Measurements from ENCODE around the gene MAFF. TPM values are rescaled to one million over a fixed set of nuclear protein-coding genes. Genes with fewer than 3 reads are reported as not detected.

The MAFF gene
- total RNA-seq, 1 experiment from 2014 or later: 4.6 TPM

DNA sequence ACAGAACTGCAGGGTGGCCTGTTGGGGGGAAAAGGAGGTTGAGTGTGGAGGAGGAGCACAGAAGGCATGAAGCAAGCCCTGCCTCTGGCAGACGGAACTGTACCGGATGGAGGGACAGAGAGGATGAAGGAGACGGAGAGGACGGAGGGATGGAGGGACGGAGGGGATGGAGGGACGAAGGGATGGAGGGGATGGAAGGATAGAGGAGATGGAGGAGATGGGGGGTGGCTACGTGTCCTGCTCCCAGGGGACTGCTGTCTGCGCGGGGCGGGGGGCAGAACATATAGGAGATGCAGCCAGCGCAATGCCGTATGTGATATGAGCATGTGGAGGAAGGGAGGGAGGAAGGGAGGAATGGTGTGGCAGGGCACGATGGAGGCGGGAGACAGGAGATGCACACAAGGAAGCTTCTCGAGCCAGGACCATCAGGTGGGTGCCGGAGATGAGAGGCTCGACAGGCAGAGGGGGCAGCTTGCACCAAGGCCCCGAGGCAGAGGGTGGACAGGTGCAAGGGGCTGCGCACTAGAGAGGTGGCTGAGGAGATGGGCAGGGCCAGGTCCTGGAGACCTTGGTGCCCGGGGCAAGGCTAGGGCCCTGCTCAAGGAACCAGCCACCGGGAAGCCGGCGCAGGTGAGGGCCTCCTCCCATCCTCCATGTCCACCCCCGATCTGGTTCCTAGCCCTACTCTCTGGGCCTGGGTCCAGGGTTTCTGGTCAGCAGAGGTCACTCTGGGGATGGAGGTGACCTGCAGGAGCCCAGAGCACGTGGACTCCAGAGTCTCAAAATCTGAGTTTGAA, 25.3 kb downstream of the MAFF start:
- DNase-seq (ENCODE audit: low spot score) (no peak), ATAC-seq (no peak)
- ChIA-PET CTCF (no interaction called here), POLR2A (no interaction called here)
- Mint-ChIP-seq H3K4me3 (no peak overlapping the region), H3K27ac (no peak overlapping the region), H3K27me3 (ENCODE audit: low read depth) (no peaks in the 10 kb centered on the region), H3K36me3 (peaks cover 32% of the 10 kb centered on the region), H3K4me1 (no peaks in the 10 kb centered on the region), H3K9me3 (no peaks in the 10 kb centered on the region)
- TF ChIP-seq SP1 (CRISPR knock-in tag; conservative IDR thresholded peaks at IDR 0.05) (no peak), CREM (CRISPR knock-in tag; IDR thresholded peaks at IDR 0.05) (no peak), ELF4 (CRISPR knock-in tag; IDR thresholded peaks at IDR 0.05; ENCODE audit: low read depth) (no peak), NR3C1 (CRISPR knock-in tag; conservative IDR thresholded peaks at IDR 0.05; ENCODE audit: low read depth) (no peak), TCF7 (CRISPR knock-in tag; IDR thresholded peaks at IDR 0.05; ENCODE audit: low read depth) (no peak), ZBTB21 (CRISPR knock-in tag; IDR thresholded peaks at IDR 0.05; ENCODE audit: borderline replicate concordance) (no peak), TEAD1 (CRISPR knock-in tag; IDR thresholded peaks at IDR 0.05) (no peak), SMAD4 (CRISPR knock-in tag; IDR thresholded peaks at IDR 0.05) (no peak), EMX1 (CRISPR knock-in tag; IDR thresholded peaks at IDR 0.05) (no peak)
- TF ChIP-seq, protein P1, sequence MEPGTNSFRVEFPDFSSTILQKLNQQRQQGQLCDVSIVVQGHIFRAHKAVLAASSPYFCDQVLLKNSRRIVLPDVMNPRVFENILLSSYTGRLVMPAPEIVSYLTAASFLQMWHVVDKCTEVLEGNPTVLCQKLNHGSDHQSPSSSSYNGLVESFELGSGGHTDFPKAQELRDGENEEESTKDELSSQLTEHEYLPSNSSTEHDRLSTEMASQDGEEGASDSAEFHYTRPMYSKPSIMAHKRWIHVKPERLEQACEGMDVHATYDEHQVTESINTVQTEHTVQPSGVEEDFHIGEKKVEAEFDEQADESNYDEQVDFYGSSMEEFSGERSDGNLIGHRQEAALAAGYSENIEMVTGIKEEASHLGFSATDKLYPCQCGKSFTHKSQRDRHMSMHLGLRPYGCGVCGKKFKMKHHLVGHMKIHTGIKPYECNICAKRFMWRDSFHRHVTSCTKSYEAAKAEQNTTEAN (CRISPR knock-in tag; IDR thresholded peaks at IDR 0.05): no peak

DNA sequence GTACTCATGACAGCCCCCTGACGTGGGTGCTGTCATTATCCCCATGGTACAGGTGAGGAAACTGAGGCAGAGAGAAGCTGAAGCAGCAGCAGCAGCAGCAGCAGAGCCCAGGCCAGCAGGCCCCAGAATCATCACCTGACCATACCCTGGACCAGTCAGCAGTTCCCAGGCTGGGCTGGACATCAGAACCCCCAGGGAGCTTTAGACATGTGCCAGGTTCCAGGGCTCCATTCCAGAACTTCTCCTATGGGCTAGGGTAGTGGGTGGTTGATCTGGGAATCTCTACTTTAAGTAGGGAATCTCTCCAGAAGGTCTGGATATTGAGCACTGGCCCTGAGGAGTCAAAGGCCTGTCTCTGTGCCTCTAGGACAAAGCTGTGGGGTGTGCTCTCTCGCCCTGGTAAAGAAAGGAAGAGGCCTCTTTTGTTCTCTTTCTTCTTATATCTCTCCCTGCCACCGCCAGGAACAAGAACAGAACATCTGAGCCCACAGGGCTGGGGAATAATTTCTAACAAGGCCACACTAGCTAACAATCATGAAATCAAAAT, 26.6 kb downstream of the MAFF start:
- CTCF ChIA-PET: interaction anchor here (0.5 to 2.5 kb wide), 6 partner anchors 14 to 176 kb away, joined by 3 to 7 read pairs (median 3); no protein-coding TSS in a partner anchor
- TF ChIP-seq SOX15 (CRISPR knock-in tag; IDR thresholded peaks at IDR 0.05) (no peak), TP53 (CRISPR knock-in tag; IDR thresholded peaks at IDR 0.05) (no peak), ZNF232 (CRISPR knock-in tag; IDR thresholded peaks at IDR 0.05) (no peak), NR3C1 (CRISPR knock-in tag; conservative IDR thresholded peaks at IDR 0.05; ENCODE audit: low read depth) (no peak), JUN (CRISPR knock-in tag; IDR thresholded peaks at IDR 0.05) (no peak)
- TF ChIP-seq, protein P2, sequence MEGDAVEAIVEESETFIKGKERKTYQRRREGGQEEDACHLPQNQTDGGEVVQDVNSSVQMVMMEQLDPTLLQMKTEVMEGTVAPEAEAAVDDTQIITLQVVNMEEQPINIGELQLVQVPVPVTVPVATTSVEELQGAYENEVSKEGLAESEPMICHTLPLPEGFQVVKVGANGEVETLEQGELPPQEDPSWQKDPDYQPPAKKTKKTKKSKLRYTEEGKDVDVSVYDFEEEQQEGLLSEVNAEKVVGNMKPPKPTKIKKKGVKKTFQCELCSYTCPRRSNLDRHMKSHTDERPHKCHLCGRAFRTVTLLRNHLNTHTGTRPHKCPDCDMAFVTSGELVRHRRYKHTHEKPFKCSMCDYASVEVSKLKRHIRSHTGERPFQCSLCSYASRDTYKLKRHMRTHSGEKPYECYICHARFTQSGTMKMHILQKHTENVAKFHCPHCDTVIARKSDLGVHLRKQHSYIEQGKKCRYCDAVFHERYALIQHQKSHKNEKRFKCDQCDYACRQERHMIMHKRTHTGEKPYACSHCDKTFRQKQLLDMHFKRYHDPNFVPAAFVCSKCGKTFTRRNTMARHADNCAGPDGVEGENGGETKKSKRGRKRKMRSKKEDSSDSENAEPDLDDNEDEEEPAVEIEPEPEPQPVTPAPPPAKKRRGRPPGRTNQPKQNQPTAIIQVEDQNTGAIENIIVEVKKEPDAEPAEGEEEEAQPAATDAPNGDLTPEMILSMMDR (IDR thresholded peaks at IDR 0.05): no peak
- TF ChIP-seq, protein P3, sequence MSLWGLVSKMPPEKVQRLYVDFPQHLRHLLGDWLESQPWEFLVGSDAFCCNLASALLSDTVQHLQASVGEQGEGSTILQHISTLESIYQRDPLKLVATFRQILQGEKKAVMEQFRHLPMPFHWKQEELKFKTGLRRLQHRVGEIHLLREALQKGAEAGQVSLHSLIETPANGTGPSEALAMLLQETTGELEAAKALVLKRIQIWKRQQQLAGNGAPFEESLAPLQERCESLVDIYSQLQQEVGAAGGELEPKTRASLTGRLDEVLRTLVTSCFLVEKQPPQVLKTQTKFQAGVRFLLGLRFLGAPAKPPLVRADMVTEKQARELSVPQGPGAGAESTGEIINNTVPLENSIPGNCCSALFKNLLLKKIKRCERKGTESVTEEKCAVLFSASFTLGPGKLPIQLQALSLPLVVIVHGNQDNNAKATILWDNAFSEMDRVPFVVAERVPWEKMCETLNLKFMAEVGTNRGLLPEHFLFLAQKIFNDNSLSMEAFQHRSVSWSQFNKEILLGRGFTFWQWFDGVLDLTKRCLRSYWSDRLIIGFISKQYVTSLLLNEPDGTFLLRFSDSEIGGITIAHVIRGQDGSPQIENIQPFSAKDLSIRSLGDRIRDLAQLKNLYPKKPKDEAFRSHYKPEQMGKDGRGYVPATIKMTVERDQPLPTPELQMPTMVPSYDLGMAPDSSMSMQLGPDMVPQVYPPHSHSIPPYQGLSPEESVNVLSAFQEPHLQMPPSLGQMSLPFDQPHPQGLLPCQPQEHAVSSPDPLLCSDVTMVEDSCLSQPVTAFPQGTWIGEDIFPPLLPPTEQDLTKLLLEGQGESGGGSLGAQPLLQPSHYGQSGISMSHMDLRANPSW (CRISPR knock-in tag; conservative IDR thresholded peaks at IDR 0.05; ENCODE audit: low read depth): no peak
- TF ChIP-seq, protein P4, sequence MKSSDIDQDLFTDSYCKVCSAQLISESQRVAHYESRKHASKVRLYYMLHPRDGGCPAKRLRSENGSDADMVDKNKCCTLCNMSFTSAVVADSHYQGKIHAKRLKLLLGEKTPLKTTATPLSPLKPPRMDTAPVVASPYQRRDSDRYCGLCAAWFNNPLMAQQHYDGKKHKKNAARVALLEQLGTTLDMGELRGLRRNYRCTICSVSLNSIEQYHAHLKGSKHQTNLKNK (CRISPR knock-in tag; IDR thresholded peaks at IDR 0.05): no peak
- TF ChIP-seq, protein P5, sequence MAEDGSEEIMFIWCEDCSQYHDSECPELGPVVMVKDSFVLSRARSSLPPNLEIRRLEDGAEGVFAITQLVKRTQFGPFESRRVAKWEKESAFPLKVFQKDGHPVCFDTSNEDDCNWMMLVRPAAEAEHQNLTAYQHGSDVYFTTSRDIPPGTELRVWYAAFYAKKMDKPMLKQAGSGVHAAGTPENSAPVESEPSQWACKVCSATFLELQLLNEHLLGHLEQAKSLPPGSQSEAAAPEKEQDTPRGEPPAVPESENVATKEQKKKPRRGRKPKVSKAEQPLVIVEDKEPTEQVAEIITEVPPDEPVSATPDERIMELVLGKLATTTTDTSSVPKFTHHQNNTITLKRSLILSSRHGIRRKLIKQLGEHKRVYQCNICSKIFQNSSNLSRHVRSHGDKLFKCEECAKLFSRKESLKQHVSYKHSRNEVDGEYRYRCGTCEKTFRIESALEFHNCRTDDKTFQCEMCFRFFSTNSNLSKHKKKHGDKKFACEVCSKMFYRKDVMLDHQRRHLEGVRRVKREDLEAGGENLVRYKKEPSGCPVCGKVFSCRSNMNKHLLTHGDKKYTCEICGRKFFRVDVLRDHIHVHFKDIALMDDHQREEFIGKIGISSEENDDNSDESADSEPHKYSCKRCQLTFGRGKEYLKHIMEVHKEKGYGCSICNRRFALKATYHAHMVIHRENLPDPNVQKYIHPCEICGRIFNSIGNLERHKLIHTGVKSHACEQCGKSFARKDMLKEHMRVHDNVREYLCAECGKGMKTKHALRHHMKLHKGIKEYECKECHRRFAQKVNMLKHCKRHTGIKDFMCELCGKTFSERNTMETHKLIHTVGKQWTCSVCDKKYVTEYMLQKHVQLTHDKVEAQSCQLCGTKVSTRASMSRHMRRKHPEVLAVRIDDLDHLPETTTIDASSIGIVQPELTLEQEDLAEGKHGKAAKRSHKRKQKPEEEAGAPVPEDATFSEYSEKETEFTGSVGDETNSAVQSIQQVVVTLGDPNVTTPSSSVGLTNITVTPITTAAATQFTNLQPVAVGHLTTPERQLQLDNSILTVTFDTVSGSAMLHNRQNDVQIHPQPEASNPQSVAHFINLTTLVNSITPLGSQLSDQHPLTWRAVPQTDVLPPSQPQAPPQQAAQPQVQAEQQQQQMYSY (CRISPR knock-in tag; IDR thresholded peaks at IDR 0.05): no peak
- Mint-ChIP-seq H3K9me3 (no peaks in the 10 kb centered on the region), H3K4me3 (no peak overlapping the region), H3K27ac (no peak overlapping the region; the same call in 1 of the 2 replicates), H3K27me3 (ENCODE audit: low read depth) (no peaks in the 10 kb centered on the region), H3K4me1 (no peaks in the 10 kb centered on the region), H3K36me3 (peaks cover 37% of the 10 kb centered on the region)
- ATAC-seq (no peak), DNase-seq (ENCODE audit: low spot score) (no peak)
- POLR2A ChIA-PET: no interaction called here
